ENCODE results near the gene TBC1D17.
A peak's percentile ranks its signal among the peaks of the same experiment; 100 is the strongest.

Gene TBC1D17

GRCh38 chr19:49925486-49925885 lies 48.0 kb downstream of the TBC1D17 start:
- H3K9me3 Mint-ChIP-seq: peaks cover 3% of the 10 kb centered on the region
- peaks cover 7% of the 10 kb centered on the region for H3K27me3 Mint-ChIP-seq (ENCODE audit: low read depth, poor library complexity)
- H3K4me3 Mint-ChIP-seq: no peak overlapping the region
- no peak for DNase-seq
- peaks cover 57% of the 10 kb centered on the region for H3K36me3 Mint-ChIP-seq (ENCODE audit: low read depth)
- H3K27ac Mint-ChIP-seq: peak overlapping the region; percentile 77
- peaks cover 64% of the 10 kb centered on the region for H3K4me1 Mint-ChIP-seq
- no peak for TF ChIP-seq CTCF (IDR thresholded peaks at IDR 0.05)

- Mint-ChIP-seq H3K9me3 (peaks cover 3% of the 10 kb centered on the region), H3K4me3 (peak overlapping the region; percentile 42), H3K27ac (no peak overlapping the region), H3K4me1 (peaks cover 65% of the 10 kb centered on the region), H3K27me3 (ENCODE audit: low read depth, poor library complexity) (peaks cover 7% of the 10 kb centered on the region), H3K36me3 (ENCODE audit: low read depth) (peaks cover 55% of the 10 kb centered on the region)
- TF ChIP-seq CTCF (IDR thresholded peaks at IDR 0.05): no peak
- no peak for DNase-seq
Observed at GRCh38 chr19:49926515-49926914, 49.0 kb downstream of the TBC1D17 start.

DNA sequence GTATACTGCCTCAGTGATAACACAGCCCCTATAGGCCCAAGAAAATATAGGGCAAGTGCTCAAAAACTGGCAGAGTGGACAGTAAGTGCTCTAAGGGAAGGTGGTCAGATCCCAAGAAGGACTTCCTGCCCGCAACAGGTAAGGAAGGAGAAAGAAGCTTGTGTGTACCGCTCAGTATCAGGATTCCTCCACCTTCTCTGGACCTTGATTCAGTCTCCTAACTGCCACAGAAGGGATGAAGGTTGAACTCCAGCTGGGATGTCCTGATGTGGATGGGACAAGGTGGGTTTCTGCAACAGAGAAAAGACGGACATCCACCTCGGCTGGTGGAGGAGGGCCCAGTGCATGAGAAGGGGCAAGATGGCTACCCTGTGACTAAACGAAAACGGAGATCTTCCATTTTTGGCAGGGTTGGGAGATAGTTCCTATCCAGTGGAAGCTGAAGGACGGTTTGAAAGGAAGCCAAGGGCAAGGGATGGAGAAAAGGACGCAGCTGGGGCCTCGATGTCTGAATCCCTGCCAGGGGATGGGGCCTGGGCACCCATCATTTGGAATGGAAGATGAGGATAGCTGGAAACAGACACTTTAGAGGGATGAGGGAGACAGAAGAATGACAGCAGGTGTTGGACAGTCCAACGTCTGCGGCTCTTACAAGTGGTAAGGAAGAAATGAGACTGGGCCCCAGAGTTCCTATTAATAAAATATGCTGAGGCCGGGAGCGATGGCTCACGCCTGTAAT lies 50.2 kb downstream of the TBC1D17 start:
- TF ChIP-seq CTCF (IDR thresholded peaks at IDR 0.05): no peak
- DNase-seq: no peak
- Mint-ChIP-seq H3K27me3 (ENCODE audit: low read depth, poor library complexity) (peaks cover 7% of the 10 kb centered on the region), H3K4me3 (peak overlapping the region; percentile 94), H3K27ac (peak overlapping the region; percentile 95), H3K9me3 (peaks cover 3% of the 10 kb centered on the region), H3K4me1 (peaks cover 60% of the 10 kb centered on the region), H3K36me3 (ENCODE audit: low read depth) (peaks cover 56% of the 10 kb centered on the region)

- peak within 1 kb of the TSS; percentile 99 for H3K27ac Mint-ChIP-seq
- H3K36me3 Mint-ChIP-seq (ENCODE audit: low read depth): peaks cover 59% of the 10 kb centered on the region
- peak within 1 kb of the TSS; percentile 94 for H3K4me3 Mint-ChIP-seq
- peak; percentile 94 for DNase-seq
- no peak for TF ChIP-seq CTCF (IDR thresholded peaks at IDR 0.05)
- H3K27me3 Mint-ChIP-seq (ENCODE audit: low read depth, poor library complexity): peaks cover 4% of the 10 kb centered on the region
- H3K4me1 Mint-ChIP-seq: peaks cover 49% of the 10 kb centered on the region
- peaks cover 3% of the 10 kb centered on the region for H3K9me3 Mint-ChIP-seq
Observed at GRCh38 chr19:49929121-49929610, 51.7 kb downstream of the TBC1D17 start, which contains the start of the genes ATF5 and NUP62. Gene ATF5 (plus strand): TSS chr19:49929205. CDS start chr19:49930851, 1,646 bp downstream. Gene NUP62 (minus strand): TSS chr19:49929504. CDS start chr19:49909807, 19,697 bp downstream.

DNA sequence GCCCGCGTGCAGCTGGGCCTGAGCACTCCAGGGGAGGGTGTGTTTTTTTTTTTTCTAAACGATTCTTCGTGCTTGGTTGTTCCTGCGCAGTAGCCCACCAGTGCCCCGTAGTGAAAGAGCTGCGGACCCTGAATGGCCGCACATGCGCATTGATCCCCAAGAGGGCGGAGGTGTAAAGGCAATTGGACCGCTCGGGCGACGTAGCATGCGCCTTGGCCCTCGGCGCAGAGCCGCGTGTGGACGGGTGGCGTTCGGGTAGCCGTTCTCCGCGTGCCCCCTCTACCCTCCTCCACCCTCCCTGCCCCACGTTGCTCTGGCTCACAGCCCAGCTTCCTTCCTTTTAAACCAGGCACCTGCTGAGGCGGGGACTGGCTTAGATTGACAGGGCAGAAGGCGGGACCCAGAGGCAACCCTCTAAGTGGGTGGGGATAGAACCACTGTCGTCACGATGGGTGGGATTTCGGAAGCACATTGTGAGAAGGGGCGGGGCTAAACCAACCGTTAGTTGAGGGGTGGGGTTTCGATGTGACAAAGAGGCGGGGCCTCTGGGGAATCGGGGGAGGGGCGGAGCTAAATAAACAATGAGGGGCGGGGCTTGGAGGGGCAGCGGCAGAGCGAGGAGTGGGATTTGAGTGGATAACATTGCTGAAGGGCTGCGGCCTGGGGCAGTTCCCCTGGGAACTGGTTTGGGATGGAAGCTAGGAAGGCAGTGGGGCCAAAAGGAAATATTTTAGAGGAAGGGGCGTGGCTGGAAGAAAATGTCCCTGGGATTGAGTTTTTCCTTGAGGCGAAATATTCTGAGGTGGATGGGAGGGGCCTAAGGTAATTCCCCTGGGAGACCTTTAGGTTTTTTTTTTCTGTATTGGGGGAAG lies 52.3 kb downstream of the TBC1D17 start:
- DNase-seq: peak; percentile 95
- Mint-ChIP-seq H3K36me3 (ENCODE audit: low read depth) (peaks cover 54% of the 10 kb centered on the region), H3K4me1 (peaks cover 43% of the 10 kb centered on the region), H3K4me3 (peak overlapping the region; percentile 94), H3K9me3 (peaks cover 3% of the 10 kb centered on the region), H3K27ac (peak overlapping the region; percentile 99), H3K27me3 (ENCODE audit: low read depth, poor library complexity) (peaks cover 10% of the 10 kb centered on the region)
- TF ChIP-seq CTCF (IDR thresholded peaks at IDR 0.05): no peak

Data from nephron progenitor cell (in vitro differentiated cells).